Upper lobe of right lung (tissue), 1 donor: Measurements from ENCODE around the gene PRTFDC1. TPM values are rescaled to one million over a fixed set of nuclear protein-coding genes. Genes with fewer than 3 reads are reported as not detected.

ENCODE experiments used
- ATAC-seq: fragments of 200-7000 bp; cut with Tn5 transposase; one replicate; pipeline ENCODE4 v1.9.1; 2020; ENCODE audit warnings: mild to moderate bottlenecking, moderate library complexity
- DNase-seq: peaks from one replicate; pipeline ENCODE4 v3.0.0-alpha.2; 2020
- H3K27ac ChIP-seq: fragments of 200-600 bp; one replicate; pipeline ENCODE4 v1.8.0; 2022
- H3K27me3 ChIP-seq: fragments of 200-600 bp; one replicate; pipeline ENCODE4 v1.8.0; 2022; ENCODE audit warnings: mild to moderate bottlenecking
- H3K36me3 ChIP-seq: fragments of 200-600 bp; one replicate; pipeline ENCODE4 v1.8.0; 2022
- H3K4me1 ChIP-seq: fragments of 200-600 bp; one replicate; pipeline ENCODE4 v1.8.0; 2022
- H3K4me3 ChIP-seq: fragments of 200-600 bp; one replicate; pipeline ENCODE4 v1.8.0; 2022; ENCODE audit warnings: mild to moderate bottlenecking
- H3K9me3 ChIP-seq: fragments of 200-600 bp; one replicate; pipeline ENCODE4 v1.8.0; 2022
- CTCF ChIP-seq: fragments of 200-600 bp; IDR thresholded peaks from one replicate; pipeline ENCODE4 v1.8.0; 2022; ENCODE audit warnings: antibody characterized with exemption
- intact Hi-C: fragments of 100-400 bp; cut with DNase I; formaldehyde crosslinking; loops from one replicate; pipeline ENCODE4 v1.11.0; 2022
- total RNA-seq: library from RNA; stranded (reverse); fragmentation: NEBNext Ultra II Directional; extraction: Animal tissue kit (Norgen Biotek cat#: 25700); gene quantifications from one replicate; pipeline ENCODE4 v1.2.1, GENCODE V29; 2021
- donor health status: DM: no; HTN: yes; CAD: no; lungs with severe emphysema.

Gene PRTFDC1
- total RNA-seq, 1 donor from 2014 or later = 2.7 TPM

- Histone ChIP-seq H3K27ac (no peak overlapping the region), H3K36me3 (no peaks in the 10 kb centered on the region), H3K9me3 (no peaks in the 10 kb centered on the region), H3K4me1 (peaks cover 9% of the 10 kb centered on the region), H3K4me3 (no peak overlapping the region), H3K27me3 (no peaks in the 10 kb centered on the region)
- no peak for TF ChIP-seq CTCF
- intact Hi-C loops = no loop called here
- no peak for DNase-seq
- peak; percentile 67 for ATAC-seq
These were observed 58.1 kb downstream of the PRTFDC1 start for GRCh38 chr10:24894309-24894708.

GRCh38 chr10:24893127-24893526 lies 59.3 kb downstream of the PRTFDC1 start:
- peaks cover 9% of the 10 kb centered on the region for H3K4me1 ChIP-seq
- intact Hi-C loops = no loop called here
- H3K36me3 ChIP-seq = no peaks in the 10 kb centered on the region
- H3K4me3 ChIP-seq = no peak overlapping the region
- no peaks in the 10 kb centered on the region for H3K9me3 ChIP-seq
- no peak for TF ChIP-seq CTCF
- ATAC-seq = no peak
- H3K27me3 ChIP-seq = no peaks in the 10 kb centered on the region
- DNase-seq = no peak
- no peak overlapping the region for H3K27ac ChIP-seq

GRCh38 chr10:24891823-24892222 lies 60.6 kb downstream of the PRTFDC1 start:
- DNase-seq (no peak), ATAC-seq (no peak)
- H3K27me3 ChIP-seq = no peaks in the 10 kb centered on the region
- H3K9me3 ChIP-seq = no peaks in the 10 kb centered on the region
- H3K4me3 ChIP-seq = no peak overlapping the region
- no peak for TF ChIP-seq CTCF
- peaks cover 9% of the 10 kb centered on the region for H3K4me1 ChIP-seq
- no peak overlapping the region for H3K27ac ChIP-seq
- H3K36me3 ChIP-seq = no peaks in the 10 kb centered on the region
- intact Hi-C loops = no loop called here

GRCh38 chr10:24889639-24890038 lies 62.8 kb downstream of the PRTFDC1 start:
- no peaks in the 10 kb centered on the region for H3K36me3 ChIP-seq
- no peak for TF ChIP-seq CTCF
- DNase-seq (no peak), ATAC-seq (no peak)
- H3K27ac ChIP-seq = no peak overlapping the region
- H3K27me3 ChIP-seq = no peaks in the 10 kb centered on the region
- no peaks in the 10 kb centered on the region for H3K9me3 ChIP-seq
- H3K4me1 ChIP-seq = peaks cover 9% of the 10 kb centered on the region
- intact Hi-C loops = no loop called here
- H3K4me3 ChIP-seq = no peak overlapping the region

GRCh38 chr10:24887855-24888231 lies 64.6 kb downstream of the PRTFDC1 start:
- no peak for TF ChIP-seq CTCF
- Histone ChIP-seq H3K27ac (no peak overlapping the region), H3K36me3 (no peaks in the 10 kb centered on the region), H3K9me3 (no peaks in the 10 kb centered on the region), H3K4me1 (peaks cover 5% of the 10 kb centered on the region), H3K4me3 (no peak overlapping the region), H3K27me3 (no peaks in the 10 kb centered on the region)
- DNase-seq = no peak
- intact Hi-C loops = no loop called here
- ATAC-seq = no peak

- no peaks in the 10 kb centered on the region for H3K27me3 ChIP-seq
- H3K9me3 ChIP-seq = no peaks in the 10 kb centered on the region
- intact Hi-C loops = no loop called here
- peaks cover 13% of the 10 kb centered on the region for H3K4me1 ChIP-seq
- H3K36me3 ChIP-seq = no peaks in the 10 kb centered on the region
- no peak for ATAC-seq
- H3K27ac ChIP-seq = no peak overlapping the region
- H3K4me3 ChIP-seq = no peak overlapping the region
- no peak for TF ChIP-seq CTCF
- no peak for DNase-seq
These were observed 66.1 kb downstream of the PRTFDC1 start for GRCh38 chr10:24886290-24886680.
